ENCODE results near the gene NEK11. TPM values are rescaled to one million over a fixed set of nuclear protein-coding genes. Genes with fewer than 3 reads are reported as not detected.

The NEK11 gene
- total RNA-seq, 6 experiments from 2014 or later = 0.25 to 1.1 (median 0.88) TPM

- no peak overlapping the region for H3K27ac ChIP-seq
- no peaks in the 10 kb centered on the region for H3K9me3 ChIP-seq
- TF ChIP-seq, protein P1, sequence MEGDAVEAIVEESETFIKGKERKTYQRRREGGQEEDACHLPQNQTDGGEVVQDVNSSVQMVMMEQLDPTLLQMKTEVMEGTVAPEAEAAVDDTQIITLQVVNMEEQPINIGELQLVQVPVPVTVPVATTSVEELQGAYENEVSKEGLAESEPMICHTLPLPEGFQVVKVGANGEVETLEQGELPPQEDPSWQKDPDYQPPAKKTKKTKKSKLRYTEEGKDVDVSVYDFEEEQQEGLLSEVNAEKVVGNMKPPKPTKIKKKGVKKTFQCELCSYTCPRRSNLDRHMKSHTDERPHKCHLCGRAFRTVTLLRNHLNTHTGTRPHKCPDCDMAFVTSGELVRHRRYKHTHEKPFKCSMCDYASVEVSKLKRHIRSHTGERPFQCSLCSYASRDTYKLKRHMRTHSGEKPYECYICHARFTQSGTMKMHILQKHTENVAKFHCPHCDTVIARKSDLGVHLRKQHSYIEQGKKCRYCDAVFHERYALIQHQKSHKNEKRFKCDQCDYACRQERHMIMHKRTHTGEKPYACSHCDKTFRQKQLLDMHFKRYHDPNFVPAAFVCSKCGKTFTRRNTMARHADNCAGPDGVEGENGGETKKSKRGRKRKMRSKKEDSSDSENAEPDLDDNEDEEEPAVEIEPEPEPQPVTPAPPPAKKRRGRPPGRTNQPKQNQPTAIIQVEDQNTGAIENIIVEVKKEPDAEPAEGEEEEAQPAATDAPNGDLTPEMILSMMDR (IDR thresholded peaks at IDR 0.05) = no peak
- TF ChIP-seq POLR2A (IDR thresholded peaks at IDR 0.05) = no peak
- H3K4me1 ChIP-seq = no peaks in the 10 kb centered on the region
- no peak for ATAC-seq
- intact Hi-C loops (cut with DNase I) = no loop called here
- H3K36me3 ChIP-seq = no peaks in the 10 kb centered on the region
- DNase-seq = no peak
- no peaks in the 10 kb centered on the region for H3K27me3 ChIP-seq
- H3K4me3 ChIP-seq = no peak overlapping the region
- WGBS (ENCODE audit: insufficient coverage, low coverage, low lambda C conversion rate, missing lambda C conversion rate) = 63% methylated on average over 1 of the region's 1 CpG
Measured at GRCh38 chr3:131110087-131110486, 83.4 kb downstream of the NEK11 start.

- Histone ChIP-seq H3K27ac (no peak overlapping the region), H3K9me3 (no peaks in the 10 kb centered on the region), H3K4me3 (no peak overlapping the region), H3K36me3 (no peaks in the 10 kb centered on the region), H3K27me3 (no peaks in the 10 kb centered on the region), H3K4me1 (no peaks in the 10 kb centered on the region)
- 48% methylated on average over 3 of the region's 3 CpGs for WGBS (ENCODE audit: insufficient coverage, low coverage, low lambda C conversion rate, missing lambda C conversion rate)
- no peak for TF ChIP-seq POLR2A (IDR thresholded peaks at IDR 0.05)
- TF ChIP-seq, protein P1 (IDR thresholded peaks at IDR 0.05) = no peak
- ATAC-seq (no peak), DNase-seq (no peak)
- intact Hi-C loops (cut with DNase I) = no loop called here
Measured at GRCh38 chr3:131114256-131114655, 87.6 kb downstream of the NEK11 start.

GRCh38 chr3:131125684-131126083 lies 99.0 kb downstream of the NEK11 start:
- intact Hi-C loops (cut with DNase I) = no loop called here
- Histone ChIP-seq H3K4me3 (no peak overlapping the region), H3K27me3 (no peaks in the 10 kb centered on the region), H3K4me1 (no peaks in the 10 kb centered on the region), H3K27ac (no peak overlapping the region), H3K9me3 (no peaks in the 10 kb centered on the region), H3K36me3 (no peaks in the 10 kb centered on the region)
- ATAC-seq (no peak), DNase-seq (no peak)
- TF ChIP-seq, protein P1 (IDR thresholded peaks at IDR 0.05) = no peak
- no peak for TF ChIP-seq POLR2A (IDR thresholded peaks at IDR 0.05)

GRCh38 chr3:131140891-131141290 lies 114.2 kb downstream of the NEK11 start:
- H3K27me3 ChIP-seq = no peaks in the 10 kb centered on the region
- DNase-seq = no peak
- no peak overlapping the region for H3K4me3 ChIP-seq
- TF ChIP-seq, protein P1 (IDR thresholded peaks at IDR 0.05) = no peak
- no peak for TF ChIP-seq POLR2A (IDR thresholded peaks at IDR 0.05)
- no peak overlapping the region for H3K27ac ChIP-seq
- ATAC-seq = no peak
- no peaks in the 10 kb centered on the region for H3K4me1 ChIP-seq
- WGBS (ENCODE audit: insufficient coverage, low coverage, low lambda C conversion rate, missing lambda C conversion rate) = 80% methylated on average over 1 of the region's 1 CpG
- intact Hi-C loops (cut with DNase I) = no loop called here
- no peaks in the 10 kb centered on the region for H3K36me3 ChIP-seq
- H3K9me3 ChIP-seq = no peaks in the 10 kb centered on the region

- no peaks in the 10 kb centered on the region for H3K27me3 ChIP-seq
- ATAC-seq (no peak), DNase-seq (no peak)
- no peak overlapping the region for H3K27ac ChIP-seq
- intact Hi-C loops (cut with DNase I) = no loop called here
- WGBS (ENCODE audit: insufficient coverage, low coverage, low lambda C conversion rate, missing lambda C conversion rate) = 90% methylated on average over 2 of the region's 2 CpGs
- H3K4me3 ChIP-seq = no peak overlapping the region
- H3K4me1 ChIP-seq = no peaks in the 10 kb centered on the region
- H3K9me3 ChIP-seq = no peaks in the 10 kb centered on the region
- TF ChIP-seq POLR2A (IDR thresholded peaks at IDR 0.05) = no peak
- TF ChIP-seq, protein P1 (IDR thresholded peaks at IDR 0.05) = no peak
- H3K36me3 ChIP-seq = no peaks in the 10 kb centered on the region
Measured at GRCh38 chr3:131141770-131142169, 115.1 kb downstream of the NEK11 start.
